ENCODE data around the gene DDX27. TPM values are rescaled to one million over a fixed set of nuclear protein-coding genes. Genes with fewer than 3 reads are reported as not detected.
A peak's percentile ranks its signal among the peaks of the same experiment; 100 is the strongest.

The DDX27 gene
- total RNA-seq, 2 experiments from 2014 or later = 42.8 to 43.5 TPM

- peaks cover 2% of the 10 kb centered on the region for H3K27me3 Mint-ChIP-seq
- peak overlapping the region; percentile 99 for H3K4me3 Mint-ChIP-seq
- ChIA-PET POLR2A (no interaction called here), CTCF (interaction anchor here (0.5 to 2.1 kb wide), 3 partner anchors 28 to 246 kb away, joined by 3 to 7 read pairs (median 4); no protein-coding TSS in a partner anchor)
- peak overlapping the region; percentile 99 for H3K27ac Mint-ChIP-seq
- H3K4me1 Mint-ChIP-seq (ENCODE audit: low read depth) = peaks cover 55% of the 10 kb centered on the region
- intact Hi-C loops (cut with micrococcal nuclease) = loop anchor here (5.0 to 10.0 kb wide), 3 partner anchors 353 to 840 kb away; partner anchors contain the start of genes ARFGEF2, SLC9A8 and UBE2V1
- peaks cover 6% of the 10 kb centered on the region for H3K9me3 Mint-ChIP-seq
- peaks cover 69% of the 10 kb centered on the region for H3K36me3 Mint-ChIP-seq
- DNase-seq = no peak
Measured at GRCh38 chr20:49275216-49275615, 56.0 kb downstream of the DDX27 start.

DNA sequence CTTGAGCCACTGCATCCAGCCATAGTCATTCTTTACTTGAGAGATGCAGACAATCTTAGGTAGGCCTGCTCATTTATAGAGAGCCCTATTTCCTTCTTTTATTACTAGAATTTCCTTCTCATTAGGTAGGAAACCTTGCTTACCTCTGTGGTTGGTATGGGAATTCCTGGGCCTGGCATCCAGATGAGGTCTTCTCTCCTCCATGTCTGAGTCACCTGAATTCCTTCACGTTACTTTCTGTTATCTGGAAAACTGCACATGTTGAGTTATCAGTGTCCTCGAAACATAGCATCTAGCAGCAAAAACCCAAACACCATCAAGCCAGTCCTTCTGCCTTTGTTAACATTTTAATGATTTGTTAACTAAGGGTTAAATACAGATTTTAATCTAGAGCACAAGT lies 56.4 kb downstream of the DDX27 start:
- CTCF ChIA-PET = interaction anchor here (0.5 to 2.1 kb wide), 8 partner anchors 10 to 247 kb away, joined by 3 to 11 read pairs (median 4); partner anchors contain the start of gene CSE1L
- Mint-ChIP-seq H3K4me1 (ENCODE audit: low read depth) (peaks cover 52% of the 10 kb centered on the region), H3K36me3 (peaks cover 69% of the 10 kb centered on the region), H3K27ac (peak overlapping the region; percentile 99), H3K9me3 (peaks cover 8% of the 10 kb centered on the region), H3K27me3 (peaks cover 2% of the 10 kb centered on the region), H3K4me3 (peak overlapping the region; percentile 99)
- intact Hi-C loops (cut with micrococcal nuclease) = loop anchor here (1.0 to 10.0 kb wide), 4 partner anchors 7 to 839 kb away; partner anchors contain the start of genes ARFGEF2, SLC9A8 and UBE2V1
- POLR2A ChIA-PET = interaction anchor here (0.8 to 1.7 kb wide), 5 partner anchors 8 to 229 kb away, joined by 4 to 24 read pairs (median 5); partner anchors contain the start of gene CSE1L
- DNase-seq = no peak

- peaks cover 48% of the 10 kb centered on the region for H3K4me1 Mint-ChIP-seq (ENCODE audit: low read depth)
- ChIA-PET CTCF (interaction anchor here (0.6 to 2.1 kb wide), 8 partner anchors 10 to 230 kb away, joined by 3 to 11 read pairs (median 4); partner anchors contain the start of gene CSE1L), POLR2A (interaction anchor here (0.7 to 1.7 kb wide), 11 partner anchors 8 to 318 kb away, joined by 3 to 24 read pairs (median 5); partner anchors contain the start of gene CSE1L)
Measured at GRCh38 chr20:49276161-49276960, 57.1 kb downstream of the DDX27 start.

DNA sequence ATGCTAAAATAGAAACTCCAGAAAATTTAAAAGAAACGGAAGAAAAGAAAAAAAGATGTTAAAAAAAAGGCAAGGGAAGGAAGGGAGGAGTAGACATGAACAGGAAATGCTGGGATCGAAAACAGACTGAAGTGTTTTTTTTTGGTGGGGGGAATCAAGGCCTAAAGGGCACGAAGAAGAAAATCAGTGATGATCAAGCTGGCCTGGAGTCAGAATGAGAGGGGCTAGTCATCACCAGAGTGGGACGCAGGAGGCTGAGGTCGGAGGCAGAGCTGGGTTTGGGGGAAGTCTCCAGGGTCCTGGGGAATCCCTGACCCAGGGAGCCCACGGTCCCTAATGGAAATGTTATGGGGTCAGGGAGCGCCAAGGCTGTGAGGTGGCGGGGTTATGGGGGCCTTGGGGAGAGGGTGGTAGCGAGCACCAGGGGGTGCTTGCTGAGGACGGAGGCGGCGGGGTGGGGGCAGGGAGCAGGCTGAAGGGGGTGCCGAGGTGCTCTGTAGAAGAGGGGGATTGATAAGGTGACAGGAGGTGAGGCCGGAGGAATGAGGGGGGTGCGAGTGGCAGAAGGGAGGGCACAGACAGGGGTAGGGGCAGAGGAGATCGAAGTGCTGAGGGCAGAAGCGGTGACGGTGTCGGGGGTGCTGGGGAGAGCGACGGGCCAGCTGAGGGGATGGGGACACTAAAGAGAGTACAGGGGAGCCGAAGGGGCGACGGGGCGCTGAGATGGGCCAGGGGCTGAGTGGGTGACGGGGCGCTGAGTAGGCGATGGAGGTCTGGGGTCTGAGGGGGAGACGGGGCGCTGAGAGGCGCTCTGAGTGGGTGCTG lies 58.0 kb downstream of the DDX27 start:
- Mint-ChIP-seq H3K27ac (peak overlapping the region; percentile 99), H3K4me1 (ENCODE audit: low read depth) (peaks cover 48% of the 10 kb centered on the region), H3K27me3 (peaks cover 2% of the 10 kb centered on the region), H3K9me3 (peaks cover 21% of the 10 kb centered on the region), H3K4me3 (peak overlapping the region; percentile 99), H3K36me3 (peaks cover 71% of the 10 kb centered on the region)
- POLR2A ChIA-PET = interaction anchor here (0.7 to 3.7 kb wide), 12 partner anchors 9 to 318 kb away, joined by 3 to 26 read pairs (median 5); partner anchors contain the start of gene CSE1L
- intact Hi-C loops (cut with micrococcal nuclease) = loop anchor here (1.0 to 10.0 kb wide), 4 partner anchors 9 to 838 kb away; partner anchors contain the start of genes ARFGEF2, SLC9A8 and UBE2V1
- peak; percentile 86 for DNase-seq
- CTCF ChIA-PET = interaction anchor here (0.6 to 2.1 kb wide), 8 partner anchors 11 to 231 kb away, joined by 3 to 11 read pairs (median 4); partner anchors contain the start of gene CSE1L

More at GRCh38 chr20:49276161-49276960, 57.1 kb downstream of the DDX27 start:
- Mint-ChIP-seq H3K4me3 (peak overlapping the region; percentile 99), H3K27me3 (peaks cover 2% of the 10 kb centered on the region), H3K36me3 (peaks cover 69% of the 10 kb centered on the region), H3K27ac (peak overlapping the region; percentile 99), H3K9me3 (peaks cover 14% of the 10 kb centered on the region)
- intact Hi-C loops (cut with micrococcal nuclease) = loop anchor here (1.0 to 10.0 kb wide), 4 partner anchors 8 to 838 kb away; partner anchors contain the start of genes ARFGEF2, SLC9A8 and UBE2V1
- peak; percentile 77 for DNase-seq

- POLR2A ChIA-PET = interaction anchor here (1.0 to 3.7 kb wide), 3 partner anchors 10 to 318 kb away, joined by 3 to 26 read pairs (median 25); no protein-coding TSS in a partner anchor
- Mint-ChIP-seq H3K4me1 (ENCODE audit: low read depth) (peaks cover 48% of the 10 kb centered on the region), H3K27ac (peak overlapping the region; percentile 99), H3K36me3 (peaks cover 71% of the 10 kb centered on the region), H3K9me3 (peaks cover 27% of the 10 kb centered on the region), H3K4me3 (peak overlapping the region; percentile 99), H3K27me3 (peaks cover 2% of the 10 kb centered on the region)
- CTCF ChIA-PET = interaction anchor here (0.8 kb wide), 1 partner anchor 10 kb away, joined by 5 read pairs; no protein-coding TSS in a partner anchor
- no peak for DNase-seq
- intact Hi-C loops (cut with micrococcal nuclease) = loop anchor here (1.0 to 10.0 kb wide), 8 partner anchors 33 to 837 kb away; partner anchors contain the start of genes ARFGEF2, CSE1L, DDX27 and SLC9A8
Measured at GRCh38 chr20:49277786-49278035, 58.5 kb downstream of the DDX27 start.

DNA sequence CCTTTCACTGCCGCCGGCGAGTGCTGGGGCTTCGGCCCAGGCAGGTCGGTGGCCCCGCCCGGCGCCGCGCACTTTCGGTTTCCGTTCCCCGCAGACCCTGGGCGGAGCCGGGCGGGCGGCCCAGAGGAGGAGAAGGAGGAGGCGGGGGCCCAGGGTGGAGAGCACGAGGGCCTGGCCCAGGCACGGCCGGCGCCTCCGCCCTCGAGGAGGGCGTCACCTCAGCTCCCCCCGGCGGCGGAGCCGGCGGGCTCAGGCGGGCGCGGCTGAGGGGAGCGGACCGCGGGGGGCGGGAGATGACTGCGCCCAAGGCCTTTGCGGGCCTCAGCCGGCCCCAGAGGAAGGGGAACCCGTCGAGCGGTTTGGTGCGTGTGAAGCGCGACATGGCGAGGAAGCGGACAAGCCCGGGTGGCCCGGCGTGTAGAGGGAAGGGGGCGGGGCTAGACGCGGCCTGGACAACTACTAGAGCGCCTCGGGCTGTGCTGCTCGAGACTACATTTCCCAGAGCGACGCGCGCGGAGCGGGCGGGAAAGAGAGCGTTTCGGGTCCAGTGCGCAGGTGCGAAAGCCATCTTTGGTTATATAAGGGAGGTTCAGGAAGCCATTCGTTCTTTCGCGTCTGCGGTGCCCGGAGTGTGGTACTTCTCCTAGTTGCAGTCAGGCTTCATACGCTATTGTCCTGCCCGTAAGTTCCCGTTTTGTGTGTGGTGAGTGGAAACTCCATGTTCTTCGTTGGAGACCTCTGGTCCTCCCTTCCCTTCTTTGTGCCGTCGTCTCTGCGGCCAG lies 59.0 kb downstream of the DDX27 start, which contains the start of gene ZNFX1:
Gene ZNFX1 (minus strand): TSS at position 22 of the 782 bp plus-strand sequence. CDS start 2,218 bp downstream, outside the sequence.
- intact Hi-C loops (cut with micrococcal nuclease) = loop anchor here (1.0 to 10.0 kb wide), 8 partner anchors 32 to 837 kb away; partner anchors contain the start of genes ARFGEF2, CSE1L, DDX27 and SLC9A8
- Mint-ChIP-seq H3K36me3 (peaks cover 75% of the 10 kb centered on the region), H3K9me3 (peaks cover 32% of the 10 kb centered on the region), H3K27ac (peak within 1 kb of the TSS; percentile 99), H3K4me1 (ENCODE audit: low read depth) (peaks cover 51% of the 10 kb centered on the region), H3K27me3 (peaks cover 2% of the 10 kb centered on the region), H3K4me3 (peak within 1 kb of the TSS; percentile 99)
- peak; percentile 99 for DNase-seq
- ChIA-PET POLR2A (interaction anchor here (1.0 to 3.7 kb wide), 3 partner anchors 9 to 317 kb away, joined by 3 to 26 read pairs (median 25); no protein-coding TSS in a partner anchor), CTCF (no interaction called here)

- Mint-ChIP-seq H3K4me3 (peak overlapping the region; percentile 99), H3K36me3 (peaks cover 77% of the 10 kb centered on the region), H3K27ac (peak overlapping the region; percentile 99), H3K9me3 (peaks cover 37% of the 10 kb centered on the region), H3K4me1 (ENCODE audit: low read depth) (peaks cover 53% of the 10 kb centered on the region), H3K27me3 (peaks cover 2% of the 10 kb centered on the region)
- DNase-seq = peak; percentile 46
- intact Hi-C loops (cut with micrococcal nuclease) = loop anchor here (1.0 to 10.0 kb wide), 8 partner anchors 31 to 836 kb away; partner anchors contain the start of genes ARFGEF2, CSE1L, DDX27 and SLC9A8
- ChIA-PET CTCF (no interaction called here), POLR2A (interaction anchor here (3.3 to 3.7 kb wide), 3 partner anchors 9 to 316 kb away, joined by 21 to 26 read pairs (median 25); no protein-coding TSS in a partner anchor)
Measured at GRCh38 chr20:49278818-49279676, 59.8 kb downstream of the DDX27 start.

DNA sequence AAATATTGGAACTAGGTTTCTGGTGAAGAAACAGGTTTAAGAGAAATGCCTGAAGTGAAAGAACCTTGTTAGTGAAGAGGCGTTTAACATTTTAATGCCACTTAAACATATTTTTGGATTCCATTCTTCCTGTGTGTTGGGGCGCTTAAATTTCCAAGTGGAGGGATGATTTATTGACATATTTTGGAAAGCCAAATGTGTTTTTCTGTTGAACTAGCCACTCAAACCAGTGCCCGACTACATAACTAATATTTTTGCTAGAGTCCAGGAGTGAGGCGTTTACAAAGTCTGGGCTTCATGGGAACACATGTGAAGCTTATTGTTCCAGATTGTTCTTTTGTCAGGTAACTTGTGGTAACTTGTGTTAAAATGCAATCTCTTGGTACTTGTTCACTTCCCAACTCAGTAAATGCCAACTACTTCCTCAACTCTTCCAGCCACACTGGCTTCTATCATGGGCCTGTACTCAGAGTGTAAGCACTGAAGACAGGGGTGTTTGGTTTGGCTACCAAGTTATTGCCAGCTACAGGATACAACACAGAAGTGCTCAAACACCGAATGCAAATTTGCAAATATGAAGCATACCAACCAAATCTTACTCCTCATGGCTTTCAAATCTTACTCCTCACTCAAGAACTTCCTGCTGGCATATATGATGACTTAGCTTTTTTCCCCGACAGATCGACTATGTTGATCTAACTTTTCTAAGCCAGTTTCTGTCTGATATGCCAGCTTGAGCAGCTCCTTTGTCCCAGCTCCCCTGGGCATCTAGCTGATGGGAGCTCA lies 60.7 kb downstream of the DDX27 start:
- ChIA-PET POLR2A (interaction anchor here (0.6 to 3.7 kb wide), 7 partner anchors 8 to 1862 kb away, joined by 3 to 26 read pairs (median 4); no protein-coding TSS in a partner anchor), CTCF (no interaction called here)
- H3K27ac Mint-ChIP-seq = peak overlapping the region; percentile 99
- DNase-seq = no peak
- intact Hi-C loops (cut with micrococcal nuclease) = loop anchor here (5.0 to 10.0 kb wide), 3 partner anchors 358 to 835 kb away; partner anchors contain the start of genes ARFGEF2, SLC9A8 and UBE2V1
- peaks cover 58% of the 10 kb centered on the region for H3K4me1 Mint-ChIP-seq (ENCODE audit: low read depth)
- H3K36me3 Mint-ChIP-seq = peaks cover 85% of the 10 kb centered on the region
- peaks cover 2% of the 10 kb centered on the region for H3K27me3 Mint-ChIP-seq
- H3K9me3 Mint-ChIP-seq = peaks cover 39% of the 10 kb centered on the region
- peak overlapping the region; percentile 99 for H3K4me3 Mint-ChIP-seq

GRCh38 chr20:49280463-49281058 lies 61.3 kb downstream of the DDX27 start:
- CTCF ChIA-PET = interaction anchor here (1.2 kb wide), 1 partner anchor 35 kb away, joined by 4 read pairs; no protein-coding TSS in a partner anchor
- Mint-ChIP-seq H3K27ac (peak overlapping the region; percentile 99), H3K9me3 (peaks cover 44% of the 10 kb centered on the region), H3K27me3 (peaks cover 2% of the 10 kb centered on the region), H3K4me1 (ENCODE audit: low read depth) (peaks cover 58% of the 10 kb centered on the region), H3K4me3 (peak overlapping the region; percentile 99), H3K36me3 (peaks cover 86% of the 10 kb centered on the region)
- DNase-seq = no peak
- intact Hi-C loops (cut with micrococcal nuclease) = no loop called here
- POLR2A ChIA-PET = interaction anchor here (0.6 to 3.7 kb wide), 11 partner anchors 7 to 1863 kb away, joined by 3 to 26 read pairs (median 4); no protein-coding TSS in a partner anchor

Measured in activated CD4-positive, alpha-beta memory T cell treated with anti-CD3 and anti-CD28 coated beads for 36 hours (primary cell).